Bronchial epithelial cell (primary cell): ENCODE results near the gene WDR37. TPM values are rescaled to one million over a fixed set of nuclear protein-coding genes. Genes with fewer than 3 reads are reported as not detected.
A peak's percentile ranks its signal among the peaks of the same experiment; 100 is the strongest.
"Not testable (repeated sequence)": the region's sequence is repeated elsewhere in the genome, so short reads cannot be mapped to it uniquely, and the experiment has no call there.

Experiments
- DNase-seq: peaks from one replicate; pipeline ENCODE4 v3.0.0-alpha.2; 2010; ENCODE audit warnings: low read depth
- FAIRE-seq: peaks from 2 replicates; lab custom pipeline; 2011; peaks lifted over from hg19 to GRCh38; lab: Jason Lieb, UNC
- H3K27me3 ChIP-seq: 2 replicates; pipeline ENCODE4 v1.5.1; 2011; ENCODE audit warnings: low read length; ENCODE audit not compliant: control insufficient read depth, insufficient read depth
- H3K36me3 ChIP-seq: 2 replicates; pipeline ENCODE4 v1.5.1; 2011; ENCODE audit warnings: low read length; ENCODE audit not compliant: control insufficient read depth, insufficient read depth
- H3K4me3 ChIP-seq: 2 replicates; pipeline ENCODE4 v1.5.1; 2011; ENCODE audit warnings: mild to moderate bottlenecking, low read depth, low read length, control low read depth
- CTCF ChIP-seq: IDR thresholded peaks from 2 replicates; pipeline ENCODE4 v1.5.1; 2011; ENCODE audit warnings: mild to moderate bottlenecking, moderate library complexity, low read length, control low read depth, inconsistent platforms; ENCODE audit not compliant: insufficient read depth, severe bottlenecking
- total RNA-seq: library from RNA; depleted of rRNA; stranded (reverse); fragments of >200 nt; gene quantifications from 2 replicates; pipeline ENCODE4 v1.2.1, GENCODE V29; 2014

WDR37 gene
- total RNA-seq = 11.1 and 11.3 TPM in 2 replicates

GRCh38 chr10:1056326-1057105, at the start of gene WDR37:
WDR37 (plus strand) TSS chr10:1056385; CDS start chr10:1072156, 15,771 bp downstream.
- FAIRE-seq (no peak), DNase-seq (peak; percentile 87)
- Histone ChIP-seq H3K36me3 (peaks cover 2% of the 10 kb centered on the region), H3K27me3 (no peaks in the 10 kb centered on the region), H3K4me3 (peak within 1 kb of the TSS; percentile 99)
- TF ChIP-seq CTCF = no peak

- H3K4me3 ChIP-seq = no peak overlapping the region
- no peaks in the 10 kb centered on the region for H3K27me3 ChIP-seq
- FAIRE-seq (no peak), DNase-seq (no peak)
- TF ChIP-seq CTCF = no peak
- peaks cover 39% of the 10 kb centered on the region for H3K36me3 ChIP-seq
Measured at GRCh38 chr10:1006573-1006972, 49.6 kb upstream of the WDR37 start.

GRCh38 chr10:1007583-1007982, 48.6 kb upstream of the WDR37 start:
- TF ChIP-seq CTCF = no peak
- H3K4me3 ChIP-seq = no peak overlapping the region
- H3K27me3 ChIP-seq = no peaks in the 10 kb centered on the region
- H3K36me3 ChIP-seq = peaks cover 42% of the 10 kb centered on the region
- no peak for FAIRE-seq
- DNase-seq = no peak

- peaks cover 42% of the 10 kb centered on the region for H3K36me3 ChIP-seq
- FAIRE-seq = no peak
- no peak for DNase-seq
- H3K27me3 ChIP-seq = no peaks in the 10 kb centered on the region
- H3K4me3 ChIP-seq = no peak overlapping the region
- no peak for TF ChIP-seq CTCF
Measured at GRCh38 chr10:1009071-1009494, 47.1 kb upstream of the WDR37 start.

- FAIRE-seq, H3K27me3 ChIP-seq, H3K4me3 ChIP-seq, DNase-seq: not testable (repeated sequence)
- H3K36me3 ChIP-seq = peaks cover 35% of the 10 kb centered on the region
Measured at GRCh38 chr10:1009947-1010346, 46.2 kb upstream of the WDR37 start.

GRCh38 chr10:1010703-1011102, 45.5 kb upstream of the WDR37 start:
- DNase-seq (no peak), FAIRE-seq (no peak)
- Histone ChIP-seq H3K36me3 (peaks cover 33% of the 10 kb centered on the region), H3K27me3 (no peaks in the 10 kb centered on the region), H3K4me3 (no peak overlapping the region)
- TF ChIP-seq CTCF = no peak
